Hematopoietic multipotent progenitor cell (in vitro differentiated cells): ENCODE data around the gene CELF3. TPM values are rescaled to one million over a fixed set of nuclear protein-coding genes. Genes with fewer than 3 reads are reported as not detected.

ENCODE experiments used
- DNase-seq, 3 donors: peaks; one replicate each; pipeline ENCODE4 v3.0.0-alpha.2; 2011 to 2015; ENCODE audit warnings: low read depth in 2 of 3, low spot score in 2 of 3
- total RNA-seq: library from RNA; depleted of rRNA; stranded (reverse); fragments of >200 nt; gene quantifications from one replicate; pipeline ENCODE4 v1.2.3, GENCODE V29; 2012

The CELF3 gene
- total RNA-seq, 1 donor: not detected

DNA sequence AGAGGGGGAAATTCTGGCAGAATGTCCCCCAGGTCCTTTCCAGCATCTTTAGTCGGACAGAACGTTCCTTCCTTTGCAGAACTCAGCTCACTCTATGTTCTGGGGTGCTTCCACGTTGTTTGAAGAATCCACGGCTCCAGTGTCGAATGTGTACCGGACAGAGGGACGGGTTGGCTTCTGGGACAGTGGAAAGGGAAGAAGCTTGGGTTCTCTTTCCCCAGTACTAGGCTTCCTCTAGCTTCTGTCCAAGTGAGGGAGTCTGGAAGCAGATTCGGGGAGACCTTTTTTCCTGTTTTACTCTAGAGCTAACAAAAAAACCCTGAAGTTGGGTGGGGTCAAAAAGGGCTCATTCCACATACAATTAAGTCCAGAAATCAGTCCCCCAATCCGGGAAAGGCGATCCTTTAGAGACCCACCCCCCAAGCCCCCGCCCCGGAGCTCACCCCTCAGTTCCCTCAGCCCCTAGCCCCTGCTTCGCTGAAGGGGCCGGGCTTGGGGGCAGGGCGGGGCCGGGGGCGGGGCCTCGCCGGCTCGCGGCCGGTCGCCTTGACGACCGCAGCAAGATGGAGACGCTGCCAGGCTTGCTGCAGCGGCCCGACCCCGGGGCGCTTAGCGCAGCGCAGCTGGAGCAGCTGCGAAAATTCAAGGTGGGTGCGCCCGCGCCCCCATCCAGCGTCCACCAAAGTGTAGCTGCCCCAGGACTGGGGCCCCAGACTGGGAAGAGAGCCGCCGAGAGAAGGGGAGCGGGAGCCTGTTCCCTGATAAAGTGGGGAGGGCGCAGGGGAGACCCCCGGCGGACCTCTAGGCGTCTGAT lies 4.6 kb upstream of the CELF3 start, which contains the start of gene RIIAD1:
TSS of gene RIIAD1 (plus strand) at position 549 of the 814 bp plus-strand sequence. CDS start at position 564, 15 bp downstream.
- DNase-seq: peak in 1 of 3 donors; percentile 45

DNA sequence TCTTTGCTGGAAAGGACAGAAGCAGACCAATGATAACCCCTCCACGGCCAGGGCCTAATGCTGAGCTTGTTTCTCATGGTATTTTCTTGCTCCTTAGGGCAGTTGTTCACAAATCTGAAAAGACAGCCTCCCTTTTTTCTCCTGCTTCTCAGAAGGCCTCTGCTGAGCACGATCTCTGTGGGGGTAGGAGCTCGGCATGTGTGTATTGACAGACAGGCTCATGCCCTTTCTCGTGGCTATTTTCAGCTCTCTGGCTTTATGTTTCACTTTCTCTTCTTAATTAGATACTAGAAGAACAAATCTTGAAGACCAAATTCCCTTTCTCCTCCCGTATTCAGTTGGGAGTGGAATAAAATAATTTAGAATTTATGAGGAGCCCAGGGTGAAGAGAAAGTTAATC lies 4.0 kb upstream of the CELF3 start:
- peak in 1 of 3 donors; percentile 38 for DNase-seq

DNA sequence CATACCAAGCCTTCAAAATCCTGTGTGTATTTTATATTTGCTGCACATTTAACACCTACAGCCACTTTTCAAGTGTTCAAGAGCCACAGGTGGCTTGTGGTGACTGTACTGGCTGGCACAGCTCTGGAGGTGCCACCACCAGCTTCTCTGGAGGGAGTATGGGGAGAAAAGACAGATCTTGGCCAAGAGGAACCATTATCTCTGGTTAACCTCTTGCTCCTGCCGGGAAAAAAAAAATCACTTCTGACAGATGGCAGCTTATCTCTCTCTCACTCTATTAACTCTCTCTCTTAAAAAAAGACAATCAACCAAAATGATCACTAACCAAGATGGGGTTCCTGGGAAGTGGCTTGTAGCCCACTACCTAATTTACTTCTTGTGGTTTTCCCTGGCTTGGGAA lies 3.5 kb upstream of the CELF3 start:
- DNase-seq: no peak

DNA sequence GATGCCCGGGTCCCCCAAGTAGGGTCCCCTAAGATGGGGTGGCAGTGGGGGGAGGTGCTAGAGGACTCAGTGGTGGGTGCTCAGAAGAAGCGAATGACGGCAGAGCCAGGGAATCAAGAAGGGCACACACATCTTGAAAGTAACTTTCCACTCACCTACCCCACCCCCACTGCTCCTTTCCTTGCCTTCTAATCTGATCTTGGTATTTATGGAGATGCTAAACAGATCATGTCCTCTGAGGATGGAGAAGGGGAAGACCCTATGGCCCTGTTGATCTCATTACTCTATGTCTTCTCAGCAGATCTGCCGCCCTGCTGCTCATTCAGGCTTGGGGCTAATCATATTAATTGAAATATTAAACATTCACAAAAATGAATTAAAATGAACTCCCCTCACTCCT lies 2.1 kb upstream of the CELF3 start:
- DNase-seq: no peak

DNA sequence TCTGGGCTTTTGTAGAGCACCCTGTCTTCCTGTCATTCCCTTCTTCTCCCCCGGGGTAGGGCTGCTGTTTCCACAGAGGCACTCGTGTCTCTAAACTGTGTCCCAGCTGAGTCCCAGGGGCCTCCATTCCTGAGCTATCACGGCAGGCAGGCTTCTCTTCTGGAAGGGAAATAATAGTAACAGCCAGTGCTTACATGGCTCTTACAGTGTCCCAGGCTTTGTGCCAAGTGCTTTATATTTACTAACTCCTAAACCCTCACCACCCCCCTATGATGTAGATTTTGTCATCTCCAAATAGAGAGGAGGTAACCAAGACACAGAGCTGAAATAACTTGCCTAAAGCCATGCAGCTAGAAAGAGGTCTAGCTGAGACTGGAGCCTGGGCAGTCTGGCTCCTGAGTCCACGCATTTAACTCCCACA lies 1.4 kb upstream of the CELF3 start:
- DNase-seq: no peak

DNA sequence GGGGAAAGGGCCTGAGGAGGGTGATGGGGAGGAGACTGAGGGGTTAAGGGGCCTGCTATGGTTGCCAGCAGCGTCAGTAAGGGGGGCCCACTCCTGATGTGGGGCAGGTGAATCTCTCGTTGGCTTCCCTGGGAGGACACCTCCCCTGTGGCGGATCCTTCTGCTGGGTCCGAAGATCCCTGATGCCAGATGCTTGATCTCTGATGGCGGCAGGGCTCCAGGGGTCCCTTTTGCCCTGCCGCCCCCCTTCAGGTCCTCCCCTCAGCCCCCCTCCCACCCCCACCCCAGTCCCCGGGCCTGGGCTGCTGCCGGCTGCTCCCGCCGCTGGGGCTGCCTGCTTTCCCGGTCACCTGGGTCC lies 219 bp downstream of the CELF3 start:
- no peak for DNase-seq

DNA sequence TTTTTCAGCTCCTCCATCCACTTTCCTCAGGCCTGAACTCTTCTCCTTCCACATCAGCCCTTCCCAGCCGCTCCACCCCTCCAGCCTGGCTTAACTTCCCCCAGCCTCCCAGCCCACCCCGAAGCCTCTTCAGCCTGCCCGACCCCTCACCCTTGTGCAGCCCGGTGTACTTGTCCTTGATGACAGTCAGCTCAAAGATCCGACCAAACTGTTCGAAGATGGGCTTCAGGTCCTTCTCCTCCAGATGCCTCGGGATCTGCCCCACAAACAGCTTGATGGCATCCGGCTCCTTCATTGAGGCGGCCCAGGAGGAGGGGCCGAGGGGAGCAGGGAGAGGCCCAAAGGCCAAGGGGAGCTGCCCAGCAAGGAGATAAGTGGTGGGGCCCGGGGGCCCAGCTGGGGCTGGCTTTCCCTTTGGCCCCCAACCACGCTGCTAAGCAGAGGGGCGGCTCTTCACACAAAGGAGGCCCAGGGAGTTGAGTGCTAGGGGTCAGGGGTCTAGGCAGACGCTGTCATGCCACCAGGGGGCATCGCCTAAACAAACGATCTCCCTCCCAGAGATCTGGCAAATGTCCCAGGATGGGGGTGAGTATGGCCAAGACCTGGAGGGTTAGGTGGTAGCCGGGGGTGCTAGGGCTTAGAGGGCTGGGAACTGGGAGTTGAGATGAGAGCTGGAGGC lies 738 bp downstream of the CELF3 start:
- DNase-seq: peak in 1 of 3 donors; percentile 47

DNA sequence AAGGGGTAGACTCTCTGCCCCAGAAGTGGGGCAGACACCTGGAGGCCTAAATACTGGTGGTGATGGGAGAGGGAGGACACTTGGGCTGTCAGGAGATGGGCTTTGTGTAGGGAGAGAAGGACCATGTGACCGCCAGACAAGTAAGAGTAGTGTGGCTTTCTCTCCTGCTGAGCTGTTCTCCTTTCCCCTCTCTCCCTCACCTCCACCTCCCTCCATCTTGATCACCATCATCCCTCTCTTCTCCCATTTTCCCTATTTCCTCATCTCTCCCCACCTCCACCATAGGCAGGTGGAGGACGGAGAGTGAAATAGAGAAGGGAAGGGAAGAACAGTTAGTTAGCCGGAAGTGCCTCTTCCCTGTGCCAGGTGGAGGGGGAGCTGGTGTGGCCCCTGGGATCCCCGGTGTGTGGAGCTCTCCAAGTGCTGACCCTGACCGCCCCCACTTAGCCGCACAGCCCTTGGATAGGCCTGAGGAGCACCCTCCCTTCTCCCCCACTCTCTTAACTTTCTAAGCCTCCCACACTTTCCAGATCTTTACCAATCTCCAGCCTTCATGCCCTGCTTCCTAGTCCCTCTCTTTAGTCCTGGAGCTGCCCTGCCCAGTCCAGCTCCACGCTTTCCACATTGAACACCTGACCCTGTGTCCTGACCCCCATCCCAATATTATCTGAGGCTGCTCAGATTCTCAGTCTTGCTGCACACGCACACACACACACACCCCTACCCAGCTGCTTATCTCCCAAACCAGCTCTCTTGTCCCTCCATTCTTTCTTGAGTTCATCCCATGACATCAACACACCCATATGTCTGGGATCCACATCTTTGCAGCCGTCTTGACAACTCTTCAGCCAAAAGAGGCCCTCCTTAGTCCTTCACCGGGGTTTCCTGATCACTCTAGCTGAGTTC lies 1.5 kb downstream of the CELF3 start:
- DNase-seq: no peak

DNA sequence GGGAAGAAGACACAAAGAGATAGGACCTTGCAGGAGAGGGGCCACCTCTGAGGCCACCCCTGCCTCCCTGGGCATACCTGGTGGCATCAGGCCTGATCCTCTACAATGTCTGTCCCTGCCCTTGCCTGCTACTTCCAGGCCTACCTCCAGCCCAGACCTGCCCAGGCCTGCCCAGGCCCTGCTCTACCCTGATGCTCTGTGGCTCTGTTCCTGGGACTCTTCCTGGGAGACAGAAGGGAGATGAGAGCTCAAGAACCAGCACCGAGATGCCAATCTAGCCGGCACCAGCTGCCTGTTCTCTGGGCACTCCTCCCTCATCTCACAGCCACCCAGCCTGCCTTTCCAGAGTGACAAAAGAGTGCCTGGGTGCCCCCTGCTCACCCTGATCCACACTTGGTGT lies 2.7 kb downstream of the CELF3 start:
- no peak for DNase-seq

DNA sequence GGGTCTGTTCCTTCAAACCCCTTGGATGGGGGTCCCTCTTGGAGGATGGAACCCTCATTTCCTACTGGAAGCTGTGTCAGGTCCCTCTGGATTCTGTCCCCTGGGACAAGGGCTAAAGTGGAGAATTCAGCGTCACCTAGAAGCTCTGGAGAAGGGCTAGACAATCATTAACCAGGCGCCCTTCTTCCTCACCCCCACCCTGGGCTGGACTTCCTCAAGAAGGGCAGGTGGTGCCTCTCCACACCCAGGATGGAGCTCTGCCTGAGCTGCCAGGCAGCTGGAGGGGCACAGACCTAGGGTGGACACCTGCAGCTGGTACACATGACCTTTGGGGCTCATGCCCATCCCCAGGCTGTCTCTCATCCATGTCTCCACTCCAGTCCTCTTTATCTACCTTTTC lies 3.6 kb downstream of the CELF3 start:
- DNase-seq: no peak

DNA sequence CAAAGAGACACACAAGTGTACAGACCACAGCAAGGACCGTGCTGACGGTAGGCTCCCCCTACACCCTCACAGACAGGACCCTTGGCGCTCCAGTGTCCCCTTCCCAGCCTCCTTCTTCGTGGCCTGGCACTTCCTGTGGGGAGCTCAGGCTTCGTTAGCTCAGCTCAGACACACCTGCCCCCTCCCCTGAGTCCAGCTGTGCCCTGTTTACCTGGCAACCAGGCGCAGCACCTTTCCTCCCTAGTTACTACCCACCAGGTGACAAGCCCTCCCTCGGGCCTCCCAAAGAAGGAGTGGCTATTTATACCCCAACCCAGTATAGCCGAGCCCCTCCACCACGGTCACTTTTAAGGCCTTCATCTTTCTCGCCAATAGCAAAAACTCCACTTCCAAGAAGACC lies 4.7 kb downstream of the CELF3 start:
- no peak for DNase-seq

DNA sequence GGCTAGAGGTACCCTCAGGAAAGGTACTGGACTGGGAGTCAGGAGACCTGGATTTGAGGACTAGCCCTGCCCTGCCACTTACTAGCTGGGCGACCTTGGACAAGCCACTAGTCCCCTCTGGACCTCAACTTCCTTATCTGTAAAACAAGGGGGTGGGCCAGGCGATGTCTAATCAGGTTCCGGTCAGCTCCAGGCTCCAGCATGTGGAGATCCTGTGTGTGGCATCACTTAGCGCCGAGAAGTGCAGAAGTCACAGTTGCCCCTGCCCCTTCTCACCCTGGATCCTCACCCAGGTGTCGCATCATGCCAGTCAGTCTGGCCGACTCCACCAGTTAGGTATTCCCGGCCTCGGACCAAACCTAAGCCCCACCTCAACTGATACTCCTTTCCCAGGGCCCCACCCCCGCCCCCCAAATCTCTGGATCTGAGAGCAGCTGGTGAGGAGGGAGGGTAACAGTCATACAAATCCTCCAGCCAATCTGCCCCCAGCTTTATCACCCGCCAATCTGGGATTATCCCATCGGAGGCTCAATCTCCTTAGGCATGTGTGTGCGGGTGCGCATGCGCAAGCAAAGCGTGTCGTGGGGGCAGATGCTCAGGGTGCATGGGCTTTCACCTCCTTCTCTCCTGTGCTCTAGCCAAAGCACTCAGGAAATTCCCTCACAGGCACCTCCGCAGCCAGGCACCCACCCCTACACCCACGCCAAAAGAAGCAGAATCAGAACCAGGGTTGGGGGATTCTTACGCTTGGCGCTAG lies 5.4 kb downstream of the CELF3 start:
- DNase-seq: no peak

DNA sequence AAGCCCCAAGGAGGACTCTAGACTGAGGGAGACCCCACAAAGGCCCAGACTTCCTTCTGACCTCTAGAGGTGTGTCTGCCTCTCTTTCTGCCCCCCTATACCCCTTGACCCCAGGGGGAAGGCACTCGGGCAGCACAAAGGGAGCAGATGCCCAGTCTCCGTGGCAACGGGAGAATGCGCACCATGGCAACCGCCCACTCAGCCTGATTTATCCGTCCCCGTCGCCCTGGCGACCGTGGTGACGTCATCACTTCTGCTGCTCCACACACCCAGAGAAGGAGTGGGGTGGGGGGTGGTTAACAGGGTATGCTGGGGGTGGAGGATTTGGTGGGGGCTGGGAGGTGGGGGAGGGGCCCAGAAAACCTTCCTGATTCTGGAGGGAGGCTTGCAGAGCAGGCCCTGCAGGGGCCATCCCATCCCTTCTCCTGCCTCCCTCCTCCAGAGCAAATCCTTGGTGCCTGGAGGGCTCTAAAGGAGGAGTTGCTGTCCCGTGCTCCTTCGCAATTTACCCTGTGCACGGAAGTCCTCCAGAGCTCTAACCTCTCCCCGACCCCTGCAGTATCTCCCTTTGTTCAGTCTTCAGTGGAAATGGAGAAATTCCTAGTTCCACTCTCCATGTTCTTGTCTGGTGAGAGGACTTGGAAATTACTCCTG lies 6.3 kb downstream of the CELF3 start:
- DNase-seq: peak in 1 of 3 donors; percentile 18

DNA sequence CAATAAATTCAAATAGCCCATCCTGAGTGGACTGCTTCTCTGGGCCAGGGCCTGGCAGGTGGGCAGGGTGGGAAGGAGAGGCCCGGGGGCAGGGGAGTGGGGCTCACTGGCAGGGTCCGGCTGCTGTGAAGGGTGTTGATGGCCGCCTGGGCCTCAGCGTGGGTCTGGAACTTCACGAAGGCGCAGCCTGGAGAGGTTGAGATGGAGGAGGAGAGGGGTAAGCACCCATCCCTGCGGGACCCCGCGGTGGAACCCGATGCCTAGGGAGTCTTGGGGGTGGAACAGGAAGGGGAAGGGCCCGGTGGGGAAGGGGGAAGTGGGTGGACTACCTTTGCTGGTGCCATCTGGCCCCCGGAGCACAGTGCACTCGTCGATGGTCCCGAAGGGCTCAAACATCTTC lies 7.7 kb downstream of the CELF3 start:
- DNase-seq: no peak

DNA sequence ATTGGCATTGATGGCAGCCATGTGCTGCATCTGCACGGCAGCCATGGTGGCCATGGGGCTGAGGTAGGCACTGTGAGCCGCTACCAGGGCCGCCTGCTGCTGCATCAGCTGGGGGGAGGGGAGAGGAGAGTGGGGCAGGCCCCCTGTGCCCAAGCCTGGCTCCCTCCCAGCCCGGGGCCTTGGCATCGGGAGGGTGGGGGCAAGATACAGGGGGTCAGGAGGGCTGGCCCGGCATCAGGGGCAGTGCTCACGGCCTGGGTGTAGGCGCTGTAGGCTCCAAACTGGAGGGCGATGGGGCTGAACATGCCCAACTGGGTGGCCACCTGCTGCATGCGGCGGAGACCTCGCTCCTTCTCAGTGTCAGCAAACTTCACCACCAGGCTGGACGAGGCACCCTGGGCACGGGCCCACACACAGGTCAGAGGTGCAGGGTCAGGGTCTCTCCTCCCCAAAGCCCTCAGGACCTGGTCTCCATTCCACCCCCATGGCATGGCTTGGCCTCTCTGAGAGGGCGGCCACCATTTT lies 9.0 kb downstream of the CELF3 start:
- DNase-seq: no peak

DNA sequence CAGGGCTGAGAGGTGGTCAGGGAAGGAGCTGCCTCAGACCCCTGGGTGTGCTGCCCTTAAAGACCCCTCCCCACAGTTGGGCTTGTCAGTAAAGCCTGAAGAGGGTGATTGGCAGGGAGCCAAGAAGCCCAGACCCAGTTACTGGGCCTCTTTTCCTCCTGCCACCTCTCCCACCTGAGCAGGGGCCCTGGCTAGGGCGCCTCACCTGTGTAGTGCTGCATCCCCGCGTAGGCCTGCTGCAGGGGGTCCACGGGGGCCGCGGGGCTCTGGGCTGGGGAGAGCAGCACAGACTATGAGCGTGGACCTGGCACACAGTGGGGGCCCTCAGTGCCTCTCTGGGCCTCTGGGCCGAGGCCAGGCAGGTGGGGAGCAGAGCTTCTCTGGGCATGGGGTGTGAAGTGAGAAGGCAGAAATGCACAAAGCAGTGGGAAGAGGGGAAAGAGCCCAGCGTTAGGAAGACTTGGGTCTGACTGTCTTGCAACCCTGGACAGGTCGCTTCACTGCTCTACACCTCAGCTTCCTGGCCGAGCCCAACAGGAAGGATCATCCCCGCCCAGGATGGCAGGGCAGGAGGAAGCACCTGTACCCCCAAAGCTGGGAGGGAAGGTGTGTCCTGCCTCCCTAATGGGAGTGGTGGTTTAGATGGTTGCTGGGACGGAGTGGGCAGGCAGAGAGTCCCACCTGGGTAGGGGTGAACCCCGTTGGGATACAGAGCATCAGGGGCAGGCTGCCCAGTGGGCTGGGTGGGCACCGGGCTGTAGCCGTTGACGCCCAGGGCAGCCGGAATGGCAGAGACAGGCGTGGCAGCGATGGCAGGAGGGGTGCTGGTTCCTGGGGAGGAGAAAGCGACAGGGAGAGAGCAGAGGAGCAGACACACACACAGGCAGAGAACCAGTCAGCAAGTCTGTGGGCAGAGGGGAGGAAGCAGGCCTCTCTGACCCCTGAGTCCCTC lies 9.9 kb downstream of the CELF3 start:
- DNase-seq: no peak

DNA sequence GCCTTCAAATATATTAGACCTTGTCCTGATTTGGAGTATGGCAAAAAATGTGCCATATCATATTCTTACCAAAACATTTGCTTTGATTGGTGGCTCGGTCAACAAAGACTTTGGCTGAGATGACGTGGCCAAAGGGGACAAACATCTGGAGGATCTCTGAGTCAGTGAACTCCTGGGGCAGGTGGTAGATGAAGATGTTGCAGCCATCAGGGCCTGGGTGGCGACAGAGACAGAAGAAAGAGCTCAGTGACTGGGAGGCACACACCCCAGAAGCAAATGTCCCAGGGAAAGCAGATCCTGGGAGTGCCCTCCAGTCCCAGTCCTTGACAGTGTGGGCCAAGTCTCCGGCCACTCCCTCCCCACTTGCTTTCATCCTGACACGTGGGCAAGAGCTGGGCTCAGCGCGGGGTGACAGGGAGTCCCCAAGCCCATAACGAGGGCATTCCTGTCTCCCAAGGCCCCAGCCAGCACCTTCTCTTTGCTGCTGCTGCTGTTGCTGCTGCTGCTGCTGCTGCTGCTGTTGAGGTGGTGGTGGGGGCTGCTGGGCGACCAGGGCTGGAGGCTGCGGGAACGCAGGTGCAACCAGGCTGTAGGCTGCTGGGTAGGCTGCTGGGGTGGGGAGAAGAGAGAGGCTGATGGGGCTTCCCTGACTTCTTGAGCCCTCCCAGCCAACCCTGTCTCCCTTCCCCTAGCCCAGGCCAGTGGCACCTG lies 10.7 kb downstream of the CELF3 start:
- no peak for DNase-seq

DNA sequence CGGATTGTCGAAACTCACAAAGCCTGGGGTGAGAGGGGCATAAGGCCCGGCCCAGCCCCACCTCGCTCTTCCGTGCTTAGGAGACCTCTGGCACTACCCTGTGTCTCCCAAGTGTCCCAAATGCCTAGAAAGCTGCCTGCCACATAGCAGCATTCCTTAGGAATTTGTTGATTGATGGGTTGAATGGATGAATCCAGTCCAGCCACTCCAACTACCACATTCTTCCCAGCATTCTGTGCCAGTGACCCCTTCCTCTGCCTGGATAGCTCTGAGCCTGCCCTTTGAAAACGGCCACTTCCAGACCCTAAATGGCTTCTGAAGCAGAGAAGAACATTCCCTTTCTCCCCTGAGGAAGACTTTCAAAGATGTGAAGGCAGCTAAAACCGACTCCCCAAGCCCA lies 11.5 kb downstream of the CELF3 start:
- no peak for DNase-seq
